ENCODE measurements around the gene CRTC1. TPM values are rescaled to one million over a fixed set of nuclear protein-coding genes. Genes with fewer than 3 reads are reported as not detected.

CRTC1 gene
- total and polyA plus RNA-seq, 2 of the 13 experiments (the other 11 are each of a cell fraction or from before 2014, with no cell fraction given): 2.0 to 2.7 TPM

DNA sequence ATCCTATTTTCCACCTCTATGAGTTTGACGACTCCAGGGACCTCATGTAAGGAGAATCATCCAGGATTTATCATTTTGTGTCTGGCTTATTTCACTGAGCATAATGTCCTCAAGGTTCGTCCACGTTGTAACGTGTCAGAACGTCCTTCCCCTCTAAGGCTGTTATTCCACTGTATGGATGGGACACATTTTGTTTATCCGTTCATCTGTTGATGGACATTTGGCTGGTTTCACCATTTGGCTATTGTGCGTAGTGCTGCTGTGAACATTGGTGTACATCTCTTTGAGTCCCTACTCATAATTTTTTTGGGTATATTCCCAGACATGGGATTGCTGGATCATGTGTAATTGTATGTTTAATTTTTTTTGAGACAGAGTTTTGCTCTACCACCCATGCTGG lies 21.5 kb downstream of the CRTC1 start (continued):
- TF ChIP-seq, protein P1, sequence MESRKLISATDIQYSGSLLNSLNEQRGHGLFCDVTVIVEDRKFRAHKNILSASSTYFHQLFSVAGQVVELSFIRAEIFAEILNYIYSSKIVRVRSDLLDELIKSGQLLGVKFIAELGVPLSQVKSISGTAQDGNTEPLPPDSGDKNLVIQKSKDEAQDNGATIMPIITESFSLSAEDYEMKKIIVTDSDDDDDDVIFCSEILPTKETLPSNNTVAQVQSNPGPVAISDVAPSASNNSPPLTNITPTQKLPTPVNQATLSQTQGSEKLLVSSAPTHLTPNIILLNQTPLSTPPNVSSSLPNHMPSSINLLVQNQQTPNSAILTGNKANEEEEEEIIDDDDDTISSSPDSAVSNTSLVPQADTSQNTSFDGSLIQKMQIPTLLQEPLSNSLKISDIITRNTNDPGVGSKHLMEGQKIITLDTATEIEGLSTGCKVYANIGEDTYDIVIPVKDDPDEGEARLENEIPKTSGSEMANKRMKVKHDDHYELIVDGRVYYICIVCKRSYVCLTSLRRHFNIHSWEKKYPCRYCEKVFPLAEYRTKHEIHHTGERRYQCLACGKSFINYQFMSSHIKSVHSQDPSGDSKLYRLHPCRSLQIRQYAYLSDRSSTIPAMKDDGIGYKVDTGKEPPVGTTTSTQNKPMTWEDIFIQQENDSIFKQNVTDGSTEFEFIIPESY (CRISPR knock-in tag; IDR thresholded peaks at IDR 0.05): no peak
- no peak for TF ChIP-seq FOXK2 (IDR thresholded peaks at IDR 0.05)
- TF ChIP-seq MTA1 (CRISPR knock-in tag; IDR thresholded peaks at IDR 0.05; ENCODE audit: borderline replicate concordance): no peak
- no peak for TF ChIP-seq ZNF768 (CRISPR knock-in tag; IDR thresholded peaks at IDR 0.05)
- no peak for TF ChIP-seq SOX13 (IDR thresholded peaks at IDR 0.05)
- no peak for TF ChIP-seq SOX13 (CRISPR knock-in tag; conservative IDR thresholded peaks at IDR 0.05 in 1 of 2, IDR thresholded peaks at IDR 0.05 in 1 of 2)
- TF ChIP-seq, protein P2, sequence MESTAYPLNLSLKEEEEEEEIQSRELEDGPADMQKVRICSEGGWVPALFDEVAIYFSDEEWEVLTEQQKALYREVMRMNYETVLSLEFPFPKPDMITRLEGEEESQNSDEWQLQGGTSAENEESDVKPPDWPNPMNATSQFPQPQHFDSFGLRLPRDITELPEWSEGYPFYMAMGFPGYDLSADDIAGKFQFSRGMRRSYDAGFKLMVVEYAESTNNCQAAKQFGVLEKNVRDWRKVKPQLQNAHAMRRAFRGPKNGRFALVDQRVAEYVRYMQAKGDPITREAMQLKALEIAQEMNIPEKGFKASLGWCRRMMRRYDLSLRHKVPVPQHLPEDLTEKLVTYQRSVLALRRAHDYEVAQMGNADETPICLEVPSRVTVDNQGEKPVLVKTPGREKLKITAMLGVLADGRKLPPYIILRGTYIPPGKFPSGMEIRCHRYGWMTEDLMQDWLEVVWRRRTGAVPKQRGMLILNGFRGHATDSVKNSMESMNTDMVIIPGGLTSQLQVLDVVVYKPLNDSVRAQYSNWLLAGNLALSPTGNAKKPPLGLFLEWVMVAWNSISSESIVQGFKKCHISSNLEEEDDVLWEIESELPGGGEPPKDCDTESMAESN (CRISPR knock-in tag; conservative IDR thresholded peaks at IDR 0.05): no peak
- TF ChIP-seq, protein P3, sequence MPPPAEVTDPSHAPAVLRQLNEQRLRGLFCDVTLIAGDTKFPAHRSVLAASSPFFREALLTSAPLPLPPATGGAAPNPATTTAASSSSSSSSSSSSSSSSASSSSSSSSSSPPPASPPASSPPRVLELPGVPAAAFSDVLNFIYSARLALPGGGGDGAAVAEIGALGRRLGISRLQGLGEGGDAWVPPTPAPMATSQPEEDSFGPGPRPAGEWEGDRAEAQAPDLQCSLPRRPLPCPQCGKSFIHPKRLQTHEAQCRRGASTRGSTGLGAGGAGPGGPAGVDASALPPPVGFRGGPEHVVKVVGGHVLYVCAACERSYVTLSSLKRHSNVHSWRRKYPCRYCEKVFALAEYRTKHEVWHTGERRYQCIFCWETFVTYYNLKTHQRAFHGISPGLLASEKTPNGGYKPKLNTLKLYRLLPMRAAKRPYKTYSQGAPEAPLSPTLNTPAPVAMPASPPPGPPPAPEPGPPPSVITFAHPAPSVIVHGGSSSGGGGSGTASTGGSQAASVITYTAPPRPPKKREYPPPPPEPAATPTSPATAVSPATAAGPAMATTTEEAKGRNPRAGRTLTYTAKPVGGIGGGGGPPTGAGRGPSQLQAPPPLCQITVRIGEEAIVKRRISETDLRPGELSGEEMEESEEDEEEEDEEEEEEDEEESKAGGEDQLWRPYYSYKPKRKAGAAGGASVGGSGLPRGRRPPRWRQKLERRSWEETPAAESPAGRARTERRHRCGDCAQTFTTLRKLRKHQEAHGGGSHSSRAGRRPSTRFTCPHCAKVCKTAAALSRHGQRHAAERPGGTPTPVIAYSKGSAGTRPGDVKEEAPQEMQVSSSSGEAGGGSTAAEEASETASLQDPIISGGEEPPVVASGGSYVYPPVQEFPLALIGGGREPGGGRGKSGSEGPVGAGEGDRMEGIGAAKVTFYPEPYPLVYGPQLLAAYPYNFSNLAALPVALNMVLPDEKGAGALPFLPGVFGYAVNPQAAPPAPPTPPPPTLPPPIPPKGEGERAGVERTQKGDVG (CRISPR knock-in tag; IDR thresholded peaks at IDR 0.05; ENCODE audit: borderline replicate concordance): no peak

Data from HepG2 (cell line).